ENCODE measurements around the gene PPP2R5C. TPM values are rescaled to one million over a fixed set of nuclear protein-coding genes. Genes with fewer than 3 reads are reported as not detected.

The PPP2R5C gene
- polyA plus RNA-seq, 1 donor from 2014 or later = 111 TPM

DNA sequence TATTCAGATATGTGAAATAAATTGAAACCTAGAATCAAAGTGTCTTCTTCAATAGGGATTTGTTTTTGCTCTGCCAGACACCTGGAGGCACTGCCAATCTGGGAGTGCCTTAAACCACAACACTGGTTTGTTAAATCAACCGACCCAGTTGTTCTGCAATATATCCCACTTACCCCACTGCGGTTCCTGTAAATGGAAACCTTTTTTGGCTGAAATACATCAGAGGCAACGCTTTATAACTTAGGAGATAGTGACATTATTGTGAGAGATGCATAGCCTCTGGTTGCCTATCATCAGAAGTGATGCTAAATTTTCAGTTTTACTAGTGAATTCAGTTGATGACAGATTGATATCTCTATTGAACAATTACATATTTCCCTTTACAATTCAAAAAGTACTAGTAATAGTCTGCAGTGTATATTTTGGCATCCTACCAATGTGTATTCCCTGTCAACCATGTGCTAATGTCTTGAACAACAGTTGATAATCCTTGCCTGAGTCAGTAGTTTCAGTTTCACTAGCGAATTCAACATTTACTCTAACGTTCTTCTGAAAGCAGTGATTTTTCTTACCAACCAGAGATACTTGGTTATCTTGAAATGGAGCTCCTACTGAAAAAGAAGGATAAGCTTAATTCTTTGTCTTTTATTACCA, 30.5 kb downstream of the PPP2R5C start:
- Histone ChIP-seq H2AFZ (ENCODE audit: low read depth, low read length) (no peak overlapping the region), H3K9me3 (ENCODE audit: low read length) (no peaks in the 10 kb centered on the region), H4K20me1 (ENCODE audit: insufficient read depth) (no peaks in the 10 kb centered on the region), H3F3A (ENCODE audit: insufficient read depth, low read length, poor library complexity, severe bottlenecking) (no peaks in the 10 kb centered on the region), H3K9me2 (ENCODE audit: insufficient read depth, low read length) (no peaks in the 10 kb centered on the region), H3K79me2 (replicated peaks; ENCODE audit: insufficient read depth, low read length) (no peaks in the 10 kb centered on the region), H3K36me3 (ENCODE audit: insufficient read depth, low read length) (no peaks in the 10 kb centered on the region), H3K27me3 (ENCODE audit: insufficient read depth, low read depth, low read length) (no peaks in the 10 kb centered on the region), H3K4me3 (ENCODE audit: low read length) (no peak overlapping the region), H3K9ac (ENCODE audit: low read length) (no peak overlapping the region), H3K4me2 (ENCODE audit: low read length) (no peak overlapping the region), H3K27ac (ENCODE audit: low read length) (no peak overlapping the region)
- no peak for TF ChIP-seq EP300 (conservative IDR thresholded peaks at IDR 0.05; ENCODE audit: poor library complexity, severe bottlenecking)
- TF ChIP-seq TAF1 (IDR thresholded peaks at IDR 0.05; ENCODE audit: low read depth) = no peak
- no peak for TF ChIP-seq MXI1 (conservative IDR thresholded peaks at IDR 0.05; ENCODE audit: poor library complexity, severe bottlenecking)
- no peak for TF ChIP-seq RAD21 (conservative IDR thresholded peaks at IDR 0.05)
- no peak for TF ChIP-seq EZH2 (IDR thresholded peaks at IDR 0.05; ENCODE audit: borderline replicate concordance, insufficient read depth, low read length, poor library complexity, severe bottlenecking)
- TF ChIP-seq, protein P1, sequence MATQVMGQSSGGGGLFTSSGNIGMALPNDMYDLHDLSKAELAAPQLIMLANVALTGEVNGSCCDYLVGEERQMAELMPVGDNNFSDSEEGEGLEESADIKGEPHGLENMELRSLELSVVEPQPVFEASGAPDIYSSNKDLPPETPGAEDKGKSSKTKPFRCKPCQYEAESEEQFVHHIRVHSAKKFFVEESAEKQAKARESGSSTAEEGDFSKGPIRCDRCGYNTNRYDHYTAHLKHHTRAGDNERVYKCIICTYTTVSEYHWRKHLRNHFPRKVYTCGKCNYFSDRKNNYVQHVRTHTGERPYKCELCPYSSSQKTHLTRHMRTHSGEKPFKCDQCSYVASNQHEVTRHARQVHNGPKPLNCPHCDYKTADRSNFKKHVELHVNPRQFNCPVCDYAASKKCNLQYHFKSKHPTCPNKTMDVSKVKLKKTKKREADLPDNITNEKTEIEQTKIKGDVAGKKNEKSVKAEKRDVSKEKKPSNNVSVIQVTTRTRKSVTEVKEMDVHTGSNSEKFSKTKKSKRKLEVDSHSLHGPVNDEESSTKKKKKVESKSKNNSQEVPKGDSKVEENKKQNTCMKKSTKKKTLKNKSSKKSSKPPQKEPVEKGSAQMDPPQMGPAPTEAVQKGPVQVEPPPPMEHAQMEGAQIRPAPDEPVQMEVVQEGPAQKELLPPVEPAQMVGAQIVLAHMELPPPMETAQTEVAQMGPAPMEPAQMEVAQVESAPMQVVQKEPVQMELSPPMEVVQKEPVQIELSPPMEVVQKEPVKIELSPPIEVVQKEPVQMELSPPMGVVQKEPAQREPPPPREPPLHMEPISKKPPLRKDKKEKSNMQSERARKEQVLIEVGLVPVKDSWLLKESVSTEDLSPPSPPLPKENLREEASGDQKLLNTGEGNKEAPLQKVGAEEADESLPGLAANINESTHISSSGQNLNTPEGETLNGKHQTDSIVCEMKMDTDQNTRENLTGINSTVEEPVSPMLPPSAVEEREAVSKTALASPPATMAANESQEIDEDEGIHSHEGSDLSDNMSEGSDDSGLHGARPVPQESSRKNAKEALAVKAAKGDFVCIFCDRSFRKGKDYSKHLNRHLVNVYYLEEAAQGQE (IDR thresholded peaks at IDR 0.05; ENCODE audit: borderline replicate concordance) = no peak
- TF ChIP-seq SMC3 (conservative IDR thresholded peaks at IDR 0.05; ENCODE audit: poor library complexity) = no peak
- no peak for TF ChIP-seq POLR2AphosphoS5 (IDR thresholded peaks at IDR 0.05)
- TF ChIP-seq, protein P2, sequence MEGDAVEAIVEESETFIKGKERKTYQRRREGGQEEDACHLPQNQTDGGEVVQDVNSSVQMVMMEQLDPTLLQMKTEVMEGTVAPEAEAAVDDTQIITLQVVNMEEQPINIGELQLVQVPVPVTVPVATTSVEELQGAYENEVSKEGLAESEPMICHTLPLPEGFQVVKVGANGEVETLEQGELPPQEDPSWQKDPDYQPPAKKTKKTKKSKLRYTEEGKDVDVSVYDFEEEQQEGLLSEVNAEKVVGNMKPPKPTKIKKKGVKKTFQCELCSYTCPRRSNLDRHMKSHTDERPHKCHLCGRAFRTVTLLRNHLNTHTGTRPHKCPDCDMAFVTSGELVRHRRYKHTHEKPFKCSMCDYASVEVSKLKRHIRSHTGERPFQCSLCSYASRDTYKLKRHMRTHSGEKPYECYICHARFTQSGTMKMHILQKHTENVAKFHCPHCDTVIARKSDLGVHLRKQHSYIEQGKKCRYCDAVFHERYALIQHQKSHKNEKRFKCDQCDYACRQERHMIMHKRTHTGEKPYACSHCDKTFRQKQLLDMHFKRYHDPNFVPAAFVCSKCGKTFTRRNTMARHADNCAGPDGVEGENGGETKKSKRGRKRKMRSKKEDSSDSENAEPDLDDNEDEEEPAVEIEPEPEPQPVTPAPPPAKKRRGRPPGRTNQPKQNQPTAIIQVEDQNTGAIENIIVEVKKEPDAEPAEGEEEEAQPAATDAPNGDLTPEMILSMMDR (IDR thresholded peaks at IDR 0.05; ENCODE audit: poor library complexity, severe bottlenecking) = no peak

DNA sequence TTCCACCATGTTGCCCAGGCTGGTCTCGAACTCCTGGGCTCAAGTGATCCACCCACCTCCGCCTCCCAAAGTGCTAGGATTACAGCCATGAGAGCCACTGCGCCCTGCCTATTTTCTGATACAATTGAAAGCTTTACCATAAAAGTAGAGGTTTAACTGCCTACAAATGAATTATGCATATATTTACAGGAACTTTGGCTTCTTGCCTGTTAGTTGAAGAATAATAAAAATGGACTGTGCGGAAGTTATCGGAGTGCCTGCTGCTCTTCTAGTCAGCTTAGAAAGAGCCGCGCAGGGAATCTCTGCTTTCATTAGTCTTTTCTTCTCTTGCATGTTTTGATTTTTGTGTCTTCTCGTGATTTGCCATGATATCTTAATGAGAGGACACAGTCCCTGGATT, 34.5 kb downstream of the PPP2R5C start:
- H3F3A ChIP-seq (ENCODE audit: insufficient read depth, low read length, poor library complexity, severe bottlenecking) = no peaks in the 10 kb centered on the region
- H4K20me1 ChIP-seq (ENCODE audit: insufficient read depth) = no peaks in the 10 kb centered on the region
- no peak overlapping the region for H2AFZ ChIP-seq (ENCODE audit: low read depth, low read length)
- no peak overlapping the region for H3K4me2 ChIP-seq (ENCODE audit: low read length)
- no peaks in the 10 kb centered on the region for H3K9me3 ChIP-seq (ENCODE audit: low read length)
- TF ChIP-seq SMC3 (conservative IDR thresholded peaks at IDR 0.05; ENCODE audit: poor library complexity) (no peak), RAD21 (conservative IDR thresholded peaks at IDR 0.05) (no peak), EP300 (conservative IDR thresholded peaks at IDR 0.05; ENCODE audit: poor library complexity, severe bottlenecking) (no peak), MXI1 (conservative IDR thresholded peaks at IDR 0.05; ENCODE audit: poor library complexity, severe bottlenecking) (no peak), POLR2AphosphoS5 (IDR thresholded peaks at IDR 0.05) (no peak), TAF1 (IDR thresholded peaks at IDR 0.05; ENCODE audit: low read depth) (no peak), EZH2 (IDR thresholded peaks at IDR 0.05; ENCODE audit: borderline replicate concordance, insufficient read depth, low read length, poor library complexity, severe bottlenecking) (no peak)
- TF ChIP-seq, protein P2 (IDR thresholded peaks at IDR 0.05; ENCODE audit: poor library complexity, severe bottlenecking) = no peak
- TF ChIP-seq, protein P1 (IDR thresholded peaks at IDR 0.05; ENCODE audit: borderline replicate concordance) = no peak
- H3K9me2 ChIP-seq (ENCODE audit: insufficient read depth, low read length) = no peaks in the 10 kb centered on the region
- H3K36me3 ChIP-seq (ENCODE audit: insufficient read depth, low read length) = no peaks in the 10 kb centered on the region
- no peaks in the 10 kb centered on the region for H3K27me3 ChIP-seq (ENCODE audit: insufficient read depth, low read depth, low read length)
- H3K9ac ChIP-seq (ENCODE audit: low read length) = no peak overlapping the region
- no peaks in the 10 kb centered on the region for H3K79me2 ChIP-seq (replicated peaks; ENCODE audit: insufficient read depth, low read length)
- H3K27ac ChIP-seq (ENCODE audit: low read length) = no peak overlapping the region
- H3K4me3 ChIP-seq (ENCODE audit: low read length) = no peak overlapping the region
